Activated CD4-positive, alpha-beta T cell treated with anti-CD3 and anti-CD28 coated beads for 1 hour (primary cell): ENCODE measurements around the gene NPFFR1.
A peak's percentile ranks its signal among the peaks of the same experiment; 100 is the strongest.
"Not testable (repeated sequence)": the region's sequence is repeated elsewhere in the genome, so short reads cannot be mapped to it uniquely, and the experiment has no call there.

Experiments used
- DNase-seq: peaks from one replicate; pipeline ENCODE4 v3.0.0-alpha.2; 2020

NPFFR1 gene

GRCh38 chr10:70255329-70256299, 28.2 kb downstream of the NPFFR1 start:
- no peak for DNase-seq

GRCh38 chr10:70254778-70255328, 29.0 kb downstream of the NPFFR1 start:
- no peak for DNase-seq

GRCh38 chr10:70253878-70254765, 29.7 kb downstream of the NPFFR1 start:
- DNase-seq: no peak

GRCh38 chr10:70250961-70251680, 32.7 kb downstream of the NPFFR1 start:
- DNase-seq: no peak

- no peak for DNase-seq
Observed at GRCh38 chr10:70247360-70247759, 36.4 kb downstream of the NPFFR1 start.

GRCh38 chr10:70241081-70241480, 42.7 kb downstream of the NPFFR1 start:
- DNase-seq: no peak

GRCh38 chr10:70239986-70240385, 43.8 kb downstream of the NPFFR1 start:
- DNase-seq: not testable (repeated sequence)

- not testable (repeated sequence) for DNase-seq
Observed at GRCh38 chr10:70239077-70239976, 44.5 kb downstream of the NPFFR1 start.

GRCh38 chr10:70237958-70238536, 45.8 kb downstream of the NPFFR1 start:
- DNase-seq: not testable (repeated sequence)

GRCh38 chr10:70234668-70235447, 48.9 kb downstream of the NPFFR1 start:
- no peak for DNase-seq

- no peak for DNase-seq
Observed at GRCh38 chr10:70233939-70234300, 49.9 kb downstream of the NPFFR1 start.

- peak; percentile 99 for DNase-seq
Observed at GRCh38 chr10:70233109-70233938, 50.5 kb downstream of the NPFFR1 start, which contains the start of gene PPA1. Gene PPA1, minus strand, starts transcription at chr10:70233429. Its CDS starts 102 bp downstream, at chr10:70233327.

GRCh38 chr10:70232859-70233108, 51.0 kb downstream of the NPFFR1 start:
- no peak for DNase-seq

- DNase-seq: no peak
Observed at GRCh38 chr10:70232155-70232858, 51.5 kb downstream of the NPFFR1 start.

GRCh38 chr10:70228491-70228890, 55.3 kb downstream of the NPFFR1 start:
- no peak for DNase-seq

- DNase-seq: no peak
Observed at GRCh38 chr10:70227548-70228320, 56.1 kb downstream of the NPFFR1 start.

GRCh38 chr10:70223728-70224127, 60.1 kb downstream of the NPFFR1 start:
- DNase-seq: no peak
